HG02884 (cell line): Measurements from ENCODE around the gene AEBP1.

Experiments
- ATAC-seq: cut with Tn5 transposase; IDR thresholded peaks from one replicate; pipeline ENCODE4 v1.9.1; 2021; ENCODE audit warnings: mild to moderate bottlenecking, moderate library complexity; ENCODE audit not compliant: unreplicated experiment

Gene AEBP1

GRCh38 chr7:44153948-44154335, 49.8 kb downstream of the AEBP1 start:
- no peak for ATAC-seq

- ATAC-seq: no peak
Measured at GRCh38 chr7:44154703-44155102, 50.6 kb downstream of the AEBP1 start.

GRCh38 chr7:44155191-44156185, 51.3 kb downstream of the AEBP1 start:
- no peak for ATAC-seq

- no peak for ATAC-seq
Measured at GRCh38 chr7:44156453-44157010, 52.4 kb downstream of the AEBP1 start.

GRCh38 chr7:44157116-44158080, 53.3 kb downstream of the AEBP1 start:
- no peak for ATAC-seq

- ATAC-seq: no peak
Measured at GRCh38 chr7:44158096-44158872, 54.1 kb downstream of the AEBP1 start.

GRCh38 chr7:44158873-44159631, 54.9 kb downstream of the AEBP1 start:
- no peak for ATAC-seq

- no peak for ATAC-seq
Measured at GRCh38 chr7:44159824-44160630, 55.9 kb downstream of the AEBP1 start.

GRCh38 chr7:44161371-44161770, 57.2 kb downstream of the AEBP1 start:
- ATAC-seq: no peak

GRCh38 chr7:44162179-44162578, 58.0 kb downstream of the AEBP1 start:
- no peak for ATAC-seq

GRCh38 chr7:44162785-44163395, 58.7 kb downstream of the AEBP1 start:
- ATAC-seq: no peak

- no peak for ATAC-seq
Measured at GRCh38 chr7:44163591-44163990, 59.4 kb downstream of the AEBP1 start.
